Measurements from ENCODE around the gene PTPRG. TPM values are rescaled to one million over a fixed set of nuclear protein-coding genes. Genes with fewer than 3 reads are reported as not detected.

PTPRG gene
- total and polyA plus RNA-seq, 7 donors, result 0.69 to 76.3 (median 62.7) TPM

DNA sequence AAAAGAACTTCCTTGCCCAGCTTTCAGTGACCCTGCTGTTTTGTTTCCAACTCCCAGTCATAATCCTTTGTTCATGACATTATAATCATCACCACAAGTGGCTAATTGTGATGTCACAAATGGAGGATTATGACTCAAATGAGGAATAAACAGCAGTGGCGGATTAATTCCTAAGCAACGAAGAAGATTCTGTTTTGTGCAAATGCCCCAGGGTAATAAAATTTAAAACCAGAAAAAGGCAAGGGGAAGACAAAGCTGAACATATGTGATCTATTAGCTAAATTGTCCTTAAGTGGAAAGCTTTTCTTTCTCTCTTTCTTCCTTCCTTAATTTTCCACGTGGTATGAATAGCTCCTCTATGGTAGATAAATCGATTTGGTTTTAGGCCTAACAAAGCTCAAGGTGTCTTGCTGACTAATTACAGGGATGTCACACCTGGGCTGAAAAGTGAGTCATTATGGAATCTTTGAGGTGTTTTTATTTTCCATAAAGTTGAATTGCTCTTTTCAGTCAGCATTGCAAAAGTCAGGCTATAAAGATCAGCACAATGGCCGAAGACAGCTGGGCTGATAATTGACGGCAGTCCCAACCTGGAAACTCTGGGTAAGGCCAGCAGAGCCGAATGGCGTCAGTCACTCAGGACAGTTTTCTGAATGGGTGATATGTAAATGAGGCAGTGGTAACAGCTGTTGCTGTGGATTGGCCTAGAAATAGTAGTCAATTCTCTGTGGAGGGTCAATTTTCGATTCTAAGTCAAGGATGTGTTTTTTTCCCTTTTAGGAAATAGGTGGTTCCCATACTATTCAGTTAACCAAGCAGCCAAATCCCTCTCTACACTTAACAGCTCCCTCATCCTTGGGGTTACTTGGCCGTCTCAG, 121.5 kb downstream of the PTPRG start:
- Histone ChIP-seq H3K4me3 (no peak overlapping the region), H3K27ac (no peak overlapping the region), H3K27me3 (no peaks in the 10 kb centered on the region), H3K4me1 (peaks cover 0 to 12% (median 4%) of the 10 kb centered on the region in 4 donors), H3K9me3 (no peaks in the 10 kb centered on the region), H3K36me3 (no peaks in the 10 kb centered on the region)
- intact Hi-C loops (cut with DNase I), result no loop called here
- DNase-seq, result no peak
- TF ChIP-seq POLR2AphosphoS5 (IDR thresholded peaks at IDR 0.05) (peak in 1 of 4 donors; percentile 9), CTCF (IDR thresholded peaks at IDR 0.05) (no peak)
- 66 to 70% methylated on average over 10 of the region's 10 CpGs for WGBS, 2 donors

GRCh38 chr3:61683549-61684236, 122.3 kb downstream of the PTPRG start:
- H3K4me1 ChIP-seq, result peaks cover 0 to 20% (median 11%) of the 10 kb centered on the region in 4 donors
- no peaks in the 10 kb centered on the region for H3K9me3 ChIP-seq
- H3K4me3 ChIP-seq, result no peak overlapping the region
- H3K27me3 ChIP-seq, result no peaks in the 10 kb centered on the region
- no peaks in the 10 kb centered on the region for H3K36me3 ChIP-seq
- intact Hi-C loops (cut with DNase I), result no loop called here
- WGBS, 2 donors, result 90 to 92% methylated on average over 11 of the region's 11 CpGs
- no peak for TF ChIP-seq POLR2A (IDR thresholded peaks at IDR 0.05)
- peak in 1 of 4 donors; percentile 0 for TF ChIP-seq POLR2AphosphoS5 (IDR thresholded peaks at IDR 0.05)
- no peak for DNase-seq
- H3K27ac ChIP-seq, result no peak overlapping the region

GRCh38 chr3:61684386-61684785, 123.0 kb downstream of the PTPRG start:
- no peak overlapping the region for H3K4me3 ChIP-seq
- WGBS, 2 donors, result 81 to 86% methylated on average over 3 of the region's 3 CpGs
- intact Hi-C loops (cut with DNase I), result no loop called here
- no peaks in the 10 kb centered on the region for H3K9me3 ChIP-seq
- TF ChIP-seq POLR2AphosphoS5 (IDR thresholded peaks at IDR 0.05), result no peak
- no peak for TF ChIP-seq EP300 (IDR thresholded peaks at IDR 0.05)
- no peak for TF ChIP-seq CTCF (IDR thresholded peaks at IDR 0.05)
- TF ChIP-seq POLR2A (IDR thresholded peaks at IDR 0.05), result no peak
- no peak overlapping the region for H3K27ac ChIP-seq
- peaks cover 0 to 23% (median 12%) of the 10 kb centered on the region in 4 donors for H3K4me1 ChIP-seq
- DNase-seq, result no peak
- H3K36me3 ChIP-seq, result no peaks in the 10 kb centered on the region
- no peaks in the 10 kb centered on the region for H3K27me3 ChIP-seq

- H3K9me3 ChIP-seq, result no peaks in the 10 kb centered on the region
- WGBS, 2 donors, result 22 to 64% methylated on average over 9 of the region's 9 CpGs
- intact Hi-C loops (cut with DNase I), result no loop called here
Observed at GRCh38 chr3:61685755-61686154, 124.4 kb downstream of the PTPRG start.

More at GRCh38 chr3:61685755-61686154, 124.4 kb downstream of the PTPRG start:
- no peak overlapping the region for H3K27ac ChIP-seq
- H3K27me3 ChIP-seq, result no peaks in the 10 kb centered on the region
- H3K4me1 ChIP-seq, result peaks cover 0 to 23% (median 12%) of the 10 kb centered on the region in 4 donors
- no peak for DNase-seq
- no peaks in the 10 kb centered on the region for H3K36me3 ChIP-seq
- H3K4me3 ChIP-seq, result no peak overlapping the region
- TF ChIP-seq POLR2AphosphoS5 (IDR thresholded peaks at IDR 0.05) (no peak), EP300 (IDR thresholded peaks at IDR 0.05) (no peak), POLR2A (IDR thresholded peaks at IDR 0.05) (no peak), CTCF (IDR thresholded peaks at IDR 0.05) (no peak)
